ENCODE results near the gene CNTD1.
"Not testable (repeated sequence)": the region's sequence is repeated elsewhere in the genome, so short reads cannot be mapped to it uniquely, and the experiment has no call there.

DNA sequence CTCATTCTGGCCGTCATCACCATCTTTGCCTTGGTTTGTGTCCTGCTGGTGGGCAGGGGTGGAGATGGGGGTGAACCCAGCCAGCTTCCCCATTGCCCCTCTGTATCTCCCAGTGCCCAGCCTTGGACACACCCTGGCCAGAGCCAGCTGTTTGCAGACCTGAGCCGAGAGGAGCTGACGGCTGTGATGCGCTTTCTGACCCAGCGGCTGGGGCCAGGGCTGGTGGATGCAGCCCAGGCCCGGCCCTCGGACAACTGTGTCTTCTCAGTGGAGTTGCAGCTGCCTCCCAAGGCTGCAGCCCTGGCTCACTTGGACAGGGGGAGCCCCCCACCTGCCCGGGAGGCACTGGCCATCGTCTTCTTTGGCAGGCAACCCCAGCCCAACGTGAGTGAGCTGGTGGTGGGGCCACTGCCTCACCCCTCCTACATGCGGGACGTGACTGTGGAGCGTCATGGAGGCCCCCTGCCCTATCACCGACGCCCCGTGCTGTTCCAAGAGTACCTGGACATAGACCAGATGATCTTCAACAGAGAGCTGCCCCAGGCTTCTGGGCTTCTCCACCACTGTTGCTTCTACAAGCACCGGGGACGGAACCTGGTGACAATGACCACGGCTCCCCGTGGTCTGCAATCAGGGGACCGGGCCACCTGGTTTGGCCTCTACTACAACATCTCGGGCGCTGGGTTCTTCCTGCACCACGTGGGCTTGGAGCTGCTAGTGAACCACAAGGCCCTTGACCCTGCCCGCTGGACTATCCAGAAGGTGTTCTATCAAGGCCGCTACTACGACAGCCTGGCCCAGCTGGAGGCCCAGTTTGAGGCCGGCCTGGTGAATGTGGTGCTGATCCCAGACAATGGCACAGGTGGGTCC, 52.9 kb downstream of the CNTD1 start:
- TF ChIP-seq CTCF (IDR thresholded peaks at IDR 0.05); ZFX (IDR thresholded peaks at IDR 0.05; ENCODE audit: borderline replicate concordance): not testable (repeated sequence)

All from 22Rv1 (cell line).